ENCODE measurements around the gene IGFBP4. TPM values are rescaled to one million over a fixed set of nuclear protein-coding genes. Genes with fewer than 3 reads are reported as not detected.

Gene IGFBP4
- polyA plus RNA-seq, 1 experiment = 1,200 TPM

- TF ChIP-seq, protein P1, sequence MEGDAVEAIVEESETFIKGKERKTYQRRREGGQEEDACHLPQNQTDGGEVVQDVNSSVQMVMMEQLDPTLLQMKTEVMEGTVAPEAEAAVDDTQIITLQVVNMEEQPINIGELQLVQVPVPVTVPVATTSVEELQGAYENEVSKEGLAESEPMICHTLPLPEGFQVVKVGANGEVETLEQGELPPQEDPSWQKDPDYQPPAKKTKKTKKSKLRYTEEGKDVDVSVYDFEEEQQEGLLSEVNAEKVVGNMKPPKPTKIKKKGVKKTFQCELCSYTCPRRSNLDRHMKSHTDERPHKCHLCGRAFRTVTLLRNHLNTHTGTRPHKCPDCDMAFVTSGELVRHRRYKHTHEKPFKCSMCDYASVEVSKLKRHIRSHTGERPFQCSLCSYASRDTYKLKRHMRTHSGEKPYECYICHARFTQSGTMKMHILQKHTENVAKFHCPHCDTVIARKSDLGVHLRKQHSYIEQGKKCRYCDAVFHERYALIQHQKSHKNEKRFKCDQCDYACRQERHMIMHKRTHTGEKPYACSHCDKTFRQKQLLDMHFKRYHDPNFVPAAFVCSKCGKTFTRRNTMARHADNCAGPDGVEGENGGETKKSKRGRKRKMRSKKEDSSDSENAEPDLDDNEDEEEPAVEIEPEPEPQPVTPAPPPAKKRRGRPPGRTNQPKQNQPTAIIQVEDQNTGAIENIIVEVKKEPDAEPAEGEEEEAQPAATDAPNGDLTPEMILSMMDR (IDR thresholded peaks at IDR 0.05; ENCODE audit: insufficient read depth, low read depth, low read length) = no peak
- no peaks in the 10 kb centered on the region for H3K27me3 ChIP-seq (ENCODE audit: control insufficient read depth, insufficient read depth, low read length)
- H3K36me3 ChIP-seq (ENCODE audit: control insufficient read depth, insufficient read depth, low read length) = peaks cover 40% of the 10 kb centered on the region
- POLR2A ChIA-PET = interaction anchor here (0.9 kb wide), 1 partner anchor 80 kb away, joined by 6 read pairs; no protein-coding TSS in a partner anchor
- DNase-seq (ENCODE audit: low read depth) = no peak
- H3K4me3 ChIP-seq (ENCODE audit: low read depth, low read length) = no peak overlapping the region
- CTCF ChIA-PET = interaction anchor here (1.0 to 2.1 kb wide), 7 partner anchors 10 to 106 kb away, joined by 3 to 10 read pairs (median 5); no protein-coding TSS in a partner anchor
Measured at GRCh38 chr17:40453881-40454612, 10.8 kb downstream of the IGFBP4 start.

DNA sequence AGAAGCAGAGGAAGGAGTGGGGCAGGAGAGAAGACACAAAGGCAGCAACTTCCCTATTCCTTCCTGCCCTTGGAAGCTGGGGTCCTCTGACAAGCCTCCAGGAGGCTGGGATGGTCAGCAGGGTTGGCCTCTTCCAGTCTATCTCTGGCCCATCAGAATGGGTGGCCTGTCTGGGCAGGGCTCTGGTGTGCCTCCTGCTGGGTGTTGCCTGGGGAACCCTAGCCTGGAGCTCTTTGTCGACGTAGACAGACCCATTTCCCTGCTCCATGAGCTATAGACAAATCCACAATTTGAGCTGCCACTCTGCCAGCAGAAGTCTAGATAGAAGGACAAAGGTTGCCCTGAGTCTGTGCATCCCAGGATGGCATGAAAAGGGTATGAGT is 11.4 kb downstream of the IGFBP4 start:
- H3K36me3 ChIP-seq (ENCODE audit: control insufficient read depth, insufficient read depth, low read length) = peaks cover 45% of the 10 kb centered on the region
- POLR2A ChIA-PET = no interaction called here
- H3K4me3 ChIP-seq (ENCODE audit: low read depth, low read length) = no peak overlapping the region
- DNase-seq (ENCODE audit: low read depth) = no peak
- TF ChIP-seq, protein P1 (IDR thresholded peaks at IDR 0.05; ENCODE audit: insufficient read depth, low read depth, low read length) = no peak
- CTCF ChIA-PET = interaction anchor here (0.6 to 2.1 kb wide), 6 partner anchors 10 to 417 kb away, joined by 3 to 9 read pairs (median 4); no protein-coding TSS in a partner anchor
- no peaks in the 10 kb centered on the region for H3K27me3 ChIP-seq (ENCODE audit: control insufficient read depth, insufficient read depth, low read length)

- POLR2A ChIA-PET = interaction anchor here (0.6 to 1.1 kb wide), 3 partner anchors 13 to 137 kb away, joined by 3 to 5 read pairs (median 4); no protein-coding TSS in a partner anchor
- H3K4me3 ChIP-seq (ENCODE audit: low read depth, low read length) = no peak overlapping the region
- no peaks in the 10 kb centered on the region for H3K27me3 ChIP-seq (ENCODE audit: control insufficient read depth, insufficient read depth, low read length)
- CTCF ChIA-PET = interaction anchor here (0.9 to 2.9 kb wide), 10 partner anchors 8 to 153 kb away, joined by 3 to 24 read pairs (median 6); no protein-coding TSS in a partner anchor
- DNase-seq (ENCODE audit: low read depth) = no peak
- TF ChIP-seq, protein P1 (IDR thresholded peaks at IDR 0.05; ENCODE audit: insufficient read depth, low read depth, low read length) = no peak
- H3K36me3 ChIP-seq (ENCODE audit: control insufficient read depth, insufficient read depth, low read length) = peaks cover 45% of the 10 kb centered on the region
Measured at GRCh38 chr17:40456396-40456951, 13.2 kb downstream of the IGFBP4 start.

- H3K36me3 ChIP-seq (ENCODE audit: control insufficient read depth, insufficient read depth, low read length) = peaks cover 45% of the 10 kb centered on the region
Measured at GRCh38 chr17:40457369-40457768, 14.1 kb downstream of the IGFBP4 start.

More at GRCh38 chr17:40457369-40457768, 14.1 kb downstream of the IGFBP4 start:
- TF ChIP-seq, protein P1 (IDR thresholded peaks at IDR 0.05; ENCODE audit: insufficient read depth, low read depth, low read length) = no peak
- ChIA-PET CTCF (interaction anchor here (1.0 to 2.9 kb wide), 6 partner anchors 9 to 154 kb away, joined by 3 to 24 read pairs (median 6); no protein-coding TSS in a partner anchor), POLR2A (no interaction called here)
- Histone ChIP-seq H3K27me3 (ENCODE audit: control insufficient read depth, insufficient read depth, low read length) (no peaks in the 10 kb centered on the region), H3K4me3 (ENCODE audit: low read depth, low read length) (no peak overlapping the region)
- no peak for DNase-seq (ENCODE audit: low read depth)

Measured in BJ (cell line).